ENCODE results near the gene PTPRG.
A peak's percentile ranks its signal among the peaks of the same experiment; 100 is the strongest.

The PTPRG gene

DNA sequence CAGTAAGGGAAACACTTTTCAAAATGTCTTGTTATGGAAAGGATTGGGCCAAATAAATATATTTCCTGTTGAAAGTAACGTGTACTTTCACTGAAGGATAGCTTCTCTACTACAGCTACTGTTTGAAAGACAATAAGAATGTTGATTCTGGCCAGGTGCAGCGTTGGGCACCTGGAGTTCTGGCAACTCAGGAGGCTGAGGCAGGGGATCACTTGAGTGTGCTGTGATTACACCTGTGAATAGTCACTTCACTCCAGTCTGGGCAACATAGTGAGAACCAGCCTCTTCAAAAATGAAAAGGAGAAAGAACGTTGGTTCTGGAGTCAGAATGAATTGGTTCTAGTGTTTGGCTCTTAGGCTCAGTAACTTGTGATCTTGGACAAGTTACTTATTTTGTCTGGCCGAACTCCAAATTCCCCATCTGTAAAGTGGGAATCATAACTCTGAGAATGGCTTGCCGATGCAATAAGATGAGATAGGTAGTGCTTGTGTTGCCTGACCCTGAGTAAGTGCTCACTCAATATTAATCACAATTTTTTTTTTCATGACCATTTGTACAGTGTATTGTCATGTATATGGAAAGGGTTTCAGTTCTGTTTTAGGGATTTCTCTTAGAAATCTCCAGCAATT, 310.8 kb downstream of the PTPRG start:
- no peak for DNase-seq

DNA sequence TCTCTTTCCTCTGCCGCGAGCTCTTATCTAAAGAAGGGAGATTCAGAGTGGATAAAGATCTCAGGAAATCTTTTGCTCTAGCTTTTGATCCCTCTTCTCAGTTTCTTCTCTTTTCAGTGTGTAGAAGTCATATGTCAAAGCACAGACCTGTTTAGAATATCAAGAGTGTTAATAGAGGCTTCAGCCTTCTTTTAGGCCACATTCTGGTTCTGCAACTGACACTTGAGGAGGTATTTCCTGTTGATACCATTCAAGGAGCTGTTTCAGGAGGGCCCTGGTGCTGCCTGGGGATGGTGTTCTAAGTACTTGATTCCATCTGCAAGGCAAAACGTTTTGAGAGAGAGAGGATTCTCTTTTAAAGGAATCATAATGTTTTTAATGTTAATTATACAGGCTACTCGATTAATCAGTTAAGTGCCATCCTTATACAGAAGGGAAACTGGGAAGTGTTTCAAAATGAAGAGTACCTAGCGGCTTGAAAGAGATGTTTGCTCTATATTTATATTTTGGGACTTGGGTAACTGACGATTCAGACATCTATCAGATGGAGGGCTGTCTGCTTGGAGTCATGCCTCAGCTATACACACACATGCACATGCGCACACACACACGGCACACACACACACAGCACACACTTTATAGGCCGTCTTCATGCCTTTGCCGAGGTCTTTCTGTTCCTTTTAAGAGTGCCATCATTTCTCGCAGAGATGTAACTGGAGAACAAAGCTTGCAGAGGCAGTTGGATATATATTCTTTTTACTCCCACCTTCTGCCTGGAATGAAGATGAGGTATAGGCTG, 313.9 kb downstream of the PTPRG start:
- no peak for DNase-seq

GRCh38 chr3:61875976-61876671, 314.8 kb downstream of the PTPRG start:
- no peak for DNase-seq

DNA sequence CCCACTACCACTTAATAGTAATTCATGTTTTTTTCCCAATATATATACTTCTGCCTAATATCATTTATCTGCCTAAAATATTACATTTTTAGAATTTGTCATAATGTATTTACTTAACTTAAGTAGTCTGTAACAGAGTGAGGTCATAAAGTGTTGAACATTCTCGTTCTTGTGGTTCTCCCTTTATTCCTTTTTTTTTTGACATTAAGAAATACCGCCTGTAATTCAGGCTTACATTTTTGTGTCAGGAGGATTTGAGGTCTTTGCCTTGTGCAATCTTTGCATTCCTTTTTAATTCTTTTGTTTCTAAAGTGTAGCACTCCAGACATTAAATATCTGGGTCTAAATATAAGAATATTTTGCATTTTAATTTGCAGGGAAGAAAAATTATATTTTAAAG, 315.4 kb downstream of the PTPRG start:
- DNase-seq = no peak

DNA sequence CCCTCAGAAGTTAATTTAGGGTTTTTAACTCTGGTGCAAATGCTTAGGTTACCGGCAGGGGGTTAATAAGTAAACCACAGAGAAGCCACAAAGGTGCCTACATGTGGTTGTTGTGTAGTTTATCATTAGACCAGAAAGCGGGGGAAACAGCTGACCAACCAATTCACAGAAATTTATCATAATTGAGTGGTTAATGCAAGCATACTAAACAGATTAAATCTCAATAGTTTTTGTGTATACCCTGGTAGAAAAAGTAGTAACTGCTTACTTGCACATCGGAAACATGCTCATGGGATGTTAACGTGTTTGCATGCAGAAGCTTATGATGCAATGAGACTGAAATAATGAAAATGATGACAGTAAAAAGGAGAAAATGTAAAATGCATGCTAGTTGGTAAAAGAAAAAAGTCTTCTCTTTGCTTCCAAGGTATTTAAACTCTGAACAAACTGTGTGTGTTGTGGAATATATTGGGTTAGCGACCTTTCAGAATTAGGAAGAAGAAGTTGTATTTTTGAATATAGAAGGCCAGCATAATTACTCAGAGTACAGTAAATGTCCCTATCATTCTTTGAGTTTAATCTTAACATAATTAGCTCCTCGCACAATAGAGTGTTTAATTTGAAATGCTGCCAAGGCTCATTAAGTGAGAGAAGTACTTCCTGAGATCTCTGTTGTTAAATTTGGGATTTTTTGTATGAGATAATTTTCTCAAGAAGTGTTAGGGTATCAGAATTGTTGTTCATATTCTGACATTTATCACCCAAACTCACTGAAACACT, 316.2 kb downstream of the PTPRG start:
- peak in 1 of 2 experiments; percentile 18 for DNase-seq

DNA sequence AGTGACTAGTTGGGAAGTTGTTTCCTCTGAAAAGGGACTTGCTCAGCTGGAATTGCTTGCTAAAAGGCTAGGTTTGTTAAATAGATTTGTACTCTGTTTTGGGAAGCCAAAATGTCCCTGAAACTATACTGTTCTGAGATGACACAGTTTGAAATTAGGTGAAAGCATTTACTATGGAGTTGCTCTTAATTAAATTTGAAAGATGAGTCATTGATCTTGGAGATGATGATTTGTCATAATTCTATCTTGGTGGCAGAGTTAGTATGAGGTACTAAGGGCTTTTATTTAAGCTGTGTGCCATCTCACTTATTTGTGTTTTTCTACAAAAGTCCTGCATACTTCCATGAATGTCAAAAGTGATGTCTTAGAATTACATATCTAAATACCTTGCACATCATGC, 320.9 kb downstream of the PTPRG start:
- DNase-seq = no peak

DNA sequence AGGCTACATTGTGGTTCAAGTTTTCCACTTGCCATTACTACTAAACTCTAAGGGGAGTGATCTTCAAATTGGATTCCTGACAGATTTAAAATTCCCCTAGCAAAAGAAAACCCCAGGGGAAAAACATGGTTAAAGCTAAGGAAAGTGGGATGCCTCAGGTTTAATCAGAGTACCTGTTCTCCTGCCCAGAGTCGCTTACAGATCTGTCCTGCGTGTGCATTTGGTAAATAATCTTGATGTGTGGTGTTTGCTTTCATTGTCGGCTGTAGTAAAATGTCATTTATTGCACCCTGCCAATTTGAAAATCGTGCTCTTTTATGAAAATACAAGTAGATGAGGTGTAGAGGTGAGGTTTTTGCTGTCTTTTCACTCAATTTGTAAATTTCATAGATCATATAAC, 323.4 kb downstream of the PTPRG start:
- no peak for DNase-seq

- no peak for DNase-seq
These were observed 324.0 kb downstream of the PTPRG start for GRCh38 chr3:61885414-61885813.

DNA sequence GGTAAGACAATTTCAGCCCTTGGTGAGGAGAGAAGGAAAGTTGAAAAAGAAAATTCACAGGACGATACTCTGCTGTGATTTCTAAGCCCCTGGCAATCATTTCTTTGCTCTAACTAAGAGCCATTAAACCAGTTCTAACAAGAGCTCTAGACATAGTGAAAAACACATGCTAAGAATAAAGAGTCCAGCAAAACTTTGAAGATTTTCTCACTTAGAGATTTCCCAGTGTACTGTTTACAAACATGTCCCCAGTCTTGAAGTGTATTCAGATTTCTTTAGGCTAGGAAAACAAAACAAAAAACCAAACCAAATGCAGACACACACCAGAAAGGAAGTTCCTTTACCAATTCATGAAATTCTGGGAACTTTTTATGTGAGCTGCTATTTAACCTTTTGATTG, 325.8 kb downstream of the PTPRG start:
- DNase-seq = no peak

GRCh38 chr3:61889259-61889658, 327.9 kb downstream of the PTPRG start:
- no peak for DNase-seq

DNA sequence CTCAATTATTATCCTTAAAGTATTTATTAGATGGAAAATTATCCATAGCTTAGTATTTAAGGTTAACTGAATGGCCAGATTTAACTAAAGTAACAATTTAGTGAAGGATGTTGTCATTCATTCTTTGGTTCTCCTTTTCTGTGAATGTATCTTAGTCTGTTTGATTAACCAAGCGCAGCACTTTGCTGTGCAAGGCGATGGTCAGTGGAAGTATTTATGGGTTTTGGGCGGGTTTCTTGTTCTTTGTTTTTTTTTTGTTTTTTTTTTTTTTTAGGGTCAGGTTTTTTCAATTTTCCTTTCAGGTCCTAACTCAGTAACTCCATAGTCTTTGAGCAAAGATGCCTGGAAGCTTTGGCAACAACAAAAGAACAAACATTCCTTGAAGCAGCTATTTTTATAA, 328.8 kb downstream of the PTPRG start:
- no peak for DNase-seq

DNA sequence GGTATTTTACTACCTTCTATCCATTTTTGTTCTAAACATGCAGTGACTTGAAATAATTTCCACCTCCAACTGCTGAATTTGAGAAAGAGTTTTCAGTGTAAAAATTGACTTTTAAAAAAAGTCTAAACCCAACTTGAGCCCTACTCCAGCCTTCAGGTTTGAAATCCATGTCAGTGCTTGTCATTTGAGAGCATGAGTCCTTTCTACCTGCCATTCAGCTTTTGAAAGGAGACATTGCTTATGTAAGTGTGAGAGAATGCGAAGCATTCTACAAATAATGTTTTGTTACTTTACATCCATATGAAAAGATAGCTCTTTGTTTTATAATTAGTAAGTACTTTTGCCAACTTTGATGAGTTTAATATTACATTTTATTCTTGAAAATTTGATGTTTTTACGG, 329.2 kb downstream of the PTPRG start:
- DNase-seq = no peak

- peak in 1 of 2 experiments; percentile 54 for DNase-seq
These were observed 331.5 kb downstream of the PTPRG start for GRCh38 chr3:61892891-61893290.

DNA sequence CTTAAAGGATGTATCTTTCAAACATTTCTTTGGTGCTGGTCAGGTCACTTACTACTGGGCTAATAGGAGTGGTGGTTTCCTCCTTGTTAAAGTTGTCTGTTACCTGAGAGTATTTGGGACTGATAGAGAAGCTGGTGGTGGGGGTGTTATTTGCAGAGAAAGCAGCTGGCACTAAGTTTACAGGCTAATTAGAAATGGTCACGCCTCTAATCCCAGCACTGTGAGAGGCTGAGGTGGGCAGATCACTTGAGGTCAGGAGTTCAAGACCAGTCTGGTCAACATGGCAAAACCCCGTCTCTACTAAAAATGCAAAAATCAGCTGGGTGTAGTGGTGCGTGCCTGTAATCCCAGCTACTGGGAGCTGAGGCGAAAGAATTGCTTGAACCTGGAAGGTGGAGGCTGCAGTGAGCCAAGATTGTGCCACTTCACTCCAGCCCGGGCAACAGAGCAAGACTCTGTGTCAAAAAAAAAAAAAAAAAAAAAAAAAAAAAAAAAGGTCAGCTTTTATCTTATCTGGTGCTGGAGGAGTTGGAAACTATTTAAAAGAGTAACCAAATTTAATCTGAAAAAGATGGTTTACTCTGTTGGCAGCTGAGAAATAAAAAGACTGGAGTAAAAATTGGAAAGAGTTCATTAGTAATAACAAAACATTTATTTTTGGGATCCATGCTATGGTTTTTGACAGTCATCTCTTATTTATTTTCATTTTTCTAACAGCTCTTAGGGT, 332.6 kb downstream of the PTPRG start:
- DNase-seq = peak in 1 of 2 experiments; percentile 41

- peak in 1 of 2 experiments; percentile 47 for DNase-seq
These were observed 333.9 kb downstream of the PTPRG start for GRCh38 chr3:61894988-61895935.

DNA sequence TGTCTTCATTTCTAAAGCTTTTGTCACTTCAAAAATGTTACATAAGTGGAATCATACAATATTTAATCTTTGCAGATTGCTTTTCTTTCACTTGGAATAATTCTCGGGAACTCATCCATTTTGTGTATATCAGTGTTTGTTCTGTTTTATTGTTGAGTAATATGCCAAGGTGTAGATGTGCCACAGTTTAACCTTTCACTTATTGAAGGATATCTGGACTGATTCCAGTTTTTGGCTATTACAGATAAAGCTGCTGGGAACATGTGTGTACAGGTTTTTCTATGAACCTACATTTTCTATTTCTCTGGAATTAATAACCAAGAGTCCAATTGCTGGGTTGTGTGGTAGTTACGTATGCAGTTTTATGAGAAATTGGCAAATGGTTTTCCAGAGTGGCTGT, 334.9 kb downstream of the PTPRG start:
- no peak for DNase-seq

DNA sequence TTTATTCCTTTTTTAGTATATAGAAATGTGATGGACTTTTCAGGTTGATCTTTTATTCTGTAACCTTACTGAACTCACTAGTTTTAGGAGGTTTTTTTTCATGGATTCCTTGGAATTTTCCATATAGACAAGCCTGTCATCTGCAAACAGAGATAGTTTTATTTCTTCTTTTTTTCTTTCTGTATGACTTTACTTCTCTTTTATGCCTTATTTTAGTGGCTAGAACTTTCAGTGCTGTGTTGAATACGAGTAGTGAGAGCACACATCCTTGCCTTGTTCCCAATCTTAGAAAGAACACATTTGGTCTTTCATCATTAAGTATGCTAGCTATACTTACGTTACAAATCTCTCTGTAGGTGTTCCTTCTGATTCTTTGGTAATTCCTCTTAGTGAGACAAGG, 336.5 kb downstream of the PTPRG start:
- no peak for DNase-seq

- no peak for DNase-seq
These were observed 338.5 kb downstream of the PTPRG start for GRCh38 chr3:61899700-61900462.

- DNase-seq = peak; percentile 45 to 80
These were observed 340.1 kb downstream of the PTPRG start for GRCh38 chr3:61901496-61901895.

GRCh38 chr3:61901986-61902385, 340.6 kb downstream of the PTPRG start:
- no peak for DNase-seq
